Measurements from ENCODE around the gene DESI1.
"Not testable (repeated sequence)": the region's sequence is repeated elsewhere in the genome, so short reads cannot be mapped to it uniquely, and the experiment has no call there.

DESI1 gene

DNA sequence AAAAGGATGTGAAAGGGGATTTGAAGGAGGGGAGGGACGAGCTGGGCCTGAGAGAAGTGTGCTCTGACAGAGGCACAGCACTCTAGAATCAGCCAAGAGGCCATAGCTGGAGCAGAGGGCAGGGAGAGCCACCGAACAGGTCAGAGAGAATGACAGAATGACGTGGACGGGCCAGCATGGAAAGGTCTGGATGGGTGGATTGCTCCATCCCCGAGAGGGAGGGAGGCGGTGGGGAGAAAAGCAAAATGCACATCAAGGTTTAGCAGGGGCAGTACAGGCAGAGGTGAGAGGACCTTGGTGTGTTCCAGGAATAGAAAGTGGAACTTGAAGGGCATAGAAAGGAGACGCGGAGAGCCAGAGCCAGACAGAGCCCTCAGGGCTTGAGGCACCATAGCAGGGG is 38.1 kb downstream of the DESI1 start:
- no peak for DNase-seq

DNA sequence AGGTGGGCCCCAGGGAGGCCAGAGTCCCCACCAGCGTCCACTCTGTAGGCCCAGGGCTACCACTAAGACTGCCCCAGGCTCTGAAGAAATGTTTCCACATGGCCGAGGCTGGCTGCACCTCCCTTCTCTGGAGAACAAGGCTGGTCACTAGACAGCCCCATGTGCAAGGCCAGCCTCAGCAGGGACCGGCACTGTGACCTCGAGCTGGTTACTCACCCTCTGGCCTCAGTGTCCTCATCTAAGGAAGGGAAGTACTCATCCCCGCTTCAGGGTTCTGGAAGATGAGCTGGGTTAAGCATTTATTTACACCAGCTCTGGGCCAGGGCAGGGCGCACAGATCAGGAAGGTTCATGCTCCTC is 40.9 kb downstream of the DESI1 start:
- DNase-seq, result no peak

DNA sequence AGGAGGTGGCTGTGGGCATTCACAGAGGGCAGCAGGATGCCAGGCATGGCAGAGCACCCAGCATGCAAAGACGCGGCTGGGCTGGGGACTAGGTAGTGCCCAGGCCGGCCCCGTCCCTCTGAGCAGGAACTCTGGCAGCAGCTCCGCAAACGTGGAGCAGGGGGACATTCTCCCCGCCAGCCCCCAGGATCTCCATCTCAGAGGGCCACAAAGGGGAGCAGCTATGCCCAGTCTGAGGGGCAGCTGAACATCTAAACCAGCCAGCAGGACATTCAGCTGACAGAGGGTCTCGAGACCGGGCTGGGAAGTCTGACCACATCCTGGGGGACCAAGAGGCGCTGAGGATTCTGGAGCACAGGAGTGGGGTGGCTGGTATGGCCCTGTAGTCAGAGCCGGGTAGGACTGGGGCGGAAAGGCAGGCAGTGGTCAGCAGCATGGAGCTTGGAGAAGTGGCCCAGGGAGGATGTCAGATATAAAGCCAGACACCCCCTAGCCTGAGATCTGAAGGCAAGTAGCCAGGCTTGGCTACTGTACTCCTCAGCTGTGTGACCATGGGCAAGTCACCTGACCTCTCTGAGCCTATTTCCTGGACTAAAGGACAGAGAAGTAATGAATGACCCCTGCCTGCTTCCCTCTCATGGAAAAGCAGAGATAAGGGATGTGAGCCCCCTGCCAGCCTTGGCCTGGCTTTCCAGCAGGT is 41.4 kb downstream of the DESI1 start:
- DNase-seq, result no peak

DNA sequence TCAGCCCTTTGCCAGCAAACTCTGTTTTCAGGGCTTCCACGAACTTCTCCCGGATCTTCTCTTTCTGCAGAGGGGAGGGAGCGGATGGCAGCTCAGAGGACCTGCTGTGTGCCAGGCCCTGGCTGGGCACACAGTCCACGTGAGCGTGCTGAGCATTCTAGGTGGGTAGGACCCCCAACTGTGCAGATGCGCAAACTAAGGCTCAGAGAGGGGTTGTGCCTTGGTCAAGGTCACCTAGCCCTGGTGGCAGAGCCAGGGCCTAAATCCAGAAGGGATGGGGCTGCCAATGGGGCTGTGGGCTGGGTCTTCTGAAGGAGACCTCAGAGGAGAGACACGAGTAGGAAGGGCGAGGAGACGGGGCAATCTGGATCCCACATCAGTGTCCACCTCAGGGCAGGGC is 42.0 kb downstream of the DESI1 start:
- no peak for DNase-seq

DNA sequence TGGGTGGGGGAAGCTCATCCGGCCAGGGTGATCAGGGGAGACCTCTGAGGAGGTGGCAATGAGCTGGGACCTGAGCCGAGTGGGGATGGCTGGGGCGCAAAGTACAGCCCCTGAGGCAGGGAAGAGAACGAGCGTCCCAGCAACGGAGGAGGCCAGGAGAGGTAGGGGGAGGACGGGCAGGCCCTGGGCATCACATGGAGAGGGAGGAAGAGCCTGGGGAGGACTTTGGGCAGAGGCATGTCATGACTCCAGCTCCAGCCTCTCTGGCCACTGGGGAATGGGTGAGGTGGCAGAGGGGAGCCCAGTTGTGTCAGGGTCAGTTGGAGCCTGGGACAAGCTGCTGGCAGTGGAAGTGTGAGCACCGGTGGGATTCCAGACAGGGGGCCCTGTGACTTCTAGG is 42.7 kb downstream of the DESI1 start:
- no peak for DNase-seq

DNA sequence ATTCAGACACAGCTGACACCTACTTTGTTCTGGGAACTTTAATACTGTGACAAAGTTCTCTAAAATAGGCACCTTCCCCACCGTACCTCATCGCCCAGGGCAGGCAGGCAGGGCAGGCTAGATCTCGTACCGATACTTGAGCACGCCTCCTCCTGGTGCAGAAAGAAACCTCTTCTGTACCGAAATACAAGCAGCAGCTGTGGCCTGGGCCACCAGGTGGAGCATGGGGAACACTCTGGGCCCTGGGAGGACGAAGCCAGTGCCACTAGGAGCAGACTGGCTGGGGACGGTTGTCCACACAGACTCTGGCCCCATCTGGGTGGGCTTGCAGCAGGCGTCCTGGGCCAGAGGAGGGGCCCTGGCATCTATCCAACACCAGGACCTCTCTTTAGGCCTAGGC is 44.0 kb downstream of the DESI1 start:
- no peak for DNase-seq

DNA sequence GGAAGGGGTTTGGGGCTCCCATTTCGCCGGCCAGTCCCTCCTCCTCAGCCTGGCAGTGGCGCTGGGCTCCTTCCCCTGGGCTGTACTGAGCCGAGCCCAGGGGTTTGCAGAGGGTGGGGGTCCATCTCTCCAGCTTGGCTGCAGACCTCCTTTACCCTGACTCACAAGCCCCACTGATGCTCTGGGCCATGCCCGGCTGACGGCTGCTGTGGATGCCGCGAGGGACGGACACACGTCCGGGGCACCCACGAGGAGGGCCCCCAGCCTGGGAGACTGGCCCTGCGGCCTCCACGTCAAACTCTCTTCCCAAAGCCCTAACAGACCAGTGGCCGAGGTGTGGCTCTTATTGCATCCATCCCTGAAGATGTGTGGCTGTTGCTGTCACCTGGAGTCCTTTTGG is 45.3 kb downstream of the DESI1 start:
- DNase-seq, result no peak

DNA sequence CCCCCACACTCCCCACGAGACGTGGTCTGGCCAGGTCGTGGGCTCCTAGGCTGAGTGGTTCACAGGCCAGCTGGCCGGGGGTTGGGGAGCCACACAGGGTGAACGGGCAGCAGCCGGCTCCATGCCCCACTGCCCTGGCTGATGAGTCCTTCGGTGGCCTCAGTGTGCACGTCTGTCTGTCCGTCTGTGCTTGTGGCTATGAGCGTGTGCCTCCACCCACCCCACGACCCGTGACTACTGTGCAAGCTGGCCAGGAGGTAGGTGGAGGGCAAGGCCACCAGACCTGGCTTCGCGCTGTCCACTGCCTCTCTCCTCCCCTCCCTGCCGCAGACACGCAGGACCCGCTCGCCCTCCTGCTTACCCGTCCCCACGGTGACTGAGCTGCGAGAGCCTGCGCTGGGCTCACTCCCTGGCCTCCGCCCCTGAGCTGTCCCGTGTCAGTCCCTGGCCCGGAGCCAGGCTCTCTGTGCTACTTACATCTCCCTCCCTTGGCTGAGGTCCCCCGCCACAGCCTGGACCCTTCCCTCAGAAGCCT is 45.9 kb downstream of the DESI1 start:
- DNase-seq, result no peak

DNA sequence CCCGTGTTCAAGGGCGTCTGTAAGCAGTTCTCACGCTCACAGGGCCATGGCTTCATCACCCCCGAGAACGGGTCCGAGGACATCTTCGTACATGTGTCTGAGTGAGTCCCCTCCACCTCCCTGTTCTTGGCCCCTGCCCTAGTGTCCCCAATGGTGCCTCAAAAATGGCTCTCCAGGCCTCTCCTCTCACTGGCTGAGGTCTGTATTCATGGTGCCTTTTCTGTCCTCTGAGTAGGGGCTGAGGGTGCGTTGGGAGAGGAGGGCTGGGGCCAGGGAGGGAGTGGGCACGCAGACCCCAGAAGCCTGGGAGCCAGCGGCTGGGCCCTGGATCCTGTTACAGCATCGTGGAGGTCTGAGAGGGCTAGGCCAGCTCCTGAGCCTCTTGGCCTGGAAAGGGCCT is 47.2 kb downstream of the DESI1 start:
- no peak for DNase-seq

DNA sequence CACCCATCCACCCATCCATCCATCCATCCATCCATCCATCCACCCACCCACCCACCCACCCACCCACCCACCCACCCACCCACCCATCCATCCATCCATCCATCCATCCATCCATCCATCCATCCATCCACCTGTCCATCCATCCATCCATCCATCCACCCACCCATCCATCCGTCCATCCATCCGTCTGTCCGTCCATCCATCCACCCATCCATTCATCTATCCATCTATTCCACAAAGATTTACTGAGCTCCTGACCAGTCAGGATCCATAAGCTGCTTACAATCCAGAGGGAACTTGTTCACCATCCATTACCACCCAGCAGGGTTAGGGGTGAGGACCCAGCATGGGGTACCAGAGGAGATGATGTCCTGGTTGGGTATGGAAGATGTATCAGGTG is 48.5 kb downstream of the DESI1 start:
- DNase-seq, result not testable (repeated sequence)

DNA sequence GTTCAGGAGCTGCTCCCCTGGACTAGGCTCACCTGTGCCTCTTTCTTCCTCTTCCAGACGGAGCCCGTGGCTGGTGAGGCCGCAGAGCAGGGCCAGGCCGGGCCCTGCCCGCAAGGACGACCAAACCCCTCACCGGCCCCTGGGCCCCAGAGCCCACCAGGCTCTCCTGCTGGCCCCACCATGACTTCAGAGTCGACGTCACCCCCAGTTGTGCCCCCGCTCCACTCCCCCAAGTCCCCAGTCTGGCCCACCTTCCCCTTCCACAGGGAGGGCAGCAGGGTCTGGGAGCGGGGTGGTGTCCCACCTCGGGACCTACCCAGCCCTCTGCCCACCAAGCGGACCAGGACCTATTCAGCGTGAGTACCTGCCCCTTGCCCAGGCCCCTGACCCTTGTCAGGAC is 49.1 kb downstream of the DESI1 start:
- no peak for DNase-seq

DNA sequence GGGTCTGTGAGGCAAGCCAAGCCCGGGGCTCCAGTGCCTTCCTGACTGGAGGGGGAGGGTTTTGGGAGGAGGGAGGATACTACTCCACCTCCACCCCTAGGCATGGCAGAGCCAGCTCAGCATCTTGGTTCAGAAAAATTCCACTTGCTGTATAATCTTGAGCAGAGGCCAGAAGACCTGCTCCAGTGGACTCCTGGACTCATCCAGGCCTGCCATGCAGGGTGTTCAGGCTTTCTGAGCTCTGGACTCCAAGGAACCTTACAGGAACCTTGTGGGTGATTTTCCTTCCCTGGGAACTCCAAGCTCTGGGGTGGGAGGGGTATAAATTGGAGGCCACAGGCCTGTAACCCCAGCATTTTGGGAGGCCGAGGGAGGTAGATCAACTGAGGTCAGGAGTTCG is 50.6 kb downstream of the DESI1 start:
- DNase-seq, result no peak

DNA sequence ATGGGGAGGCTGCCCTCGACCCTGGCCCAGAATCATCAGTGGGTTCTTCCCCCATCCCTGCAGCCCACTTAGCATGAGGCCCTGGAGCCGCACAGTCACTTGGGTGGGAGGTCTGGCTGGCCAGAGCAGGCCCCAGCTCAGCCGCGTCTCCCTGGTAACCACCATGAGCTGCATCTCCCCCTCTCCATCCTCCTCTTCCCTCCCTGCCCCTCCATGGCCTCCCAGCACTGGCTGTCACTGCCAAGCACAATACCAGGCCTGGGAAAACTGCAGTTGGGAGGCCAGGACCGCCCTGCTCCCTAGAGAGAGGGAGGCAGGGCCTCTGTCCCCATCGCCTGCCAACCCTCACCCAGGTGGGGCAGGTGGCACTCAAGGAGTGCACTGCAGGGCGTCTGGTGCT is 52.0 kb downstream of the DESI1 start:
- DNase-seq, result no peak

DNA sequence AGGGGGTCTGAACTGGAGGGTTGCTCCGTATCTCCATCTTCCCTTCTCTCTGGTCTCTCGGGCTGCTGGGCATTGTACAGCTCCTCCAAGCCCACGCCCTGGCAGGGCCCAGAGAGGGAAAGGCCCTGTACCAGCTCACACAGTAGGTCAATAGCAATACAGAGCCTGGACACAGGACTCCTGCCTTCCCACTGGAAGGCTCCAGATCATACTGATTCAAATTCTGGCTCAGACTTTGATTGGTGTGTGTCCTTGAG is 53.4 kb downstream of the DESI1 start:
- DNase-seq, result no peak

DNA sequence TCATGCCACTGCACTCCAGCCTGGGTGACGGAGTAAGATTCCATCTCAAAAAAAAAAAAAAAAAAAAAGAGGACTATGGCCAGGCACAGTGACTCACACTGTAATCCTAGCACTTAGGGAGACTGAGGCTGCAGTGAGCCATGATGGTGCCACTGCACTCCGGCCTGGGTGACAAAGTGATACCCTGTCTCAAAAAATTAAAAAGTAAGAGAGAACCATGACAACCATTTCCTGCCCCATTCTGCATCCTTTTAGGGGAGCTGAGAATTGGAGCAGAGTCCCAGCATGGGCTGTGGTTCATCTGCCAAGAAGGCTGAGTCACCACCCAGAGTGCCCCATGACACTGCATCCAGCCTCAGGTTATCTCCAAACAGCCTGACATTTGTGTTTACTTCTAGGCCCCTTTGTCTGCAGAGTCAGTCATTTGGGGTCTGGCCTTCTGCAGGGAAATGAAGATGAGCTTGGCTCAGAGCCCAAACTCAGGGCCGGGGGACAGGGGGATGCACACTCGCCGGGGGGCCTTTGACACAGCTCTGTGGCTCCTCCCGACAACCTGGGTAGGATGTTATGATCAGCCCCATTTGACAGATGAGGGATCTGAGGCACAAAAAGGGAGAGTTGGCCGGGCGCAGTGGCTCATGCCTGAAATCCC is 55.3 kb downstream of the DESI1 start:
- DNase-seq, result no peak

DNA sequence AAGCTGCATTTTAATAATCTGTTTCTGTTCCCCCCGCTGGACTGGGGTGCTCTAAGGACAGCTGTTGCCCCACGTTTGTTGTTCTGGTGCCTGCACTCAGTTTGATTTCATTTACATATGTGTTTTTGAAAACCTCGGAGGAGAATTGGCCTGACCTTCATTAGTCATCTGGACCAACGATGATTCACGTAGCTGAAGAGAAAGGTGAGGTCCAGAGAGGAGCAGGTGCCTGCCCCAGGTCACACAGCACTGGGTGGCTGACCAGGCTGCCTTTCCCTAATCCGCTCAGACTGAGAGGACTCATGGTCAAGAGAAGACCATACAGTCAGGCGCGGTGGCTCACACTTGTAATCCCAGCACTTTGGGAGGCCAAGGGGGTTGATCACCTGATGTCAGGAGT is 56.3 kb downstream of the DESI1 start:
- no peak for DNase-seq

DNA sequence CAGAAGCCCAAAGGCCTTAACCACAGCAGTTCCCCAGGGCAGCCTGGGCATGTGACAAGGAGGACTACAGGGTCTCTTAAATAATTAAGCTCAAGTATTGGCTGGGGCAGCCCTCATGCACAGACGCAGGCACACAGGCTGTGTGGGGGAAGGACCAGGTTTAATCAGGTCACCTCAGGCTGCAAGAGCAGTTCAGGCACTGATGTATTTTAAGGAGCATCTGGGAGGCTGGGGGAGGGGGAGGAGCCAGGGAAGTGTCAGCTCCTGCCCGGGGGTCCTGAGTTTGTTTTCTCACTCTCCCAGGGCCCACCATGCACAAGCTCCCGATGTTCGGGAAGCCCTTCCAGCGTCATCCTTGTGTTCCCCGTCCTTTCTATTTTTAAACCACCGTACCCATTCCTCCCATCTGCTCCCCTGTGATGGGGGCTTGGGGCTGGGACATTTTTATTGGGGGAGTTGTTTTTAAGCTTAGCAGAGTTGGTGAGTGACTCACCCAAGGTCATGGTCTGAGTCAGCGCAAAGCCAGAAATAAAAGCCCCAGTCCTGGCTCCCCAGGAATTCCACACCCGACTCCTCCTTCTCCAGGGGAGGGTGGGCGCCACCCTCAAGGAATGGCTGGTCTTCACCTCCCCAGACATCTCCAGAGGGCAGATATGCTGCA is 57.7 kb downstream of the DESI1 start:
- no peak for DNase-seq

DNA sequence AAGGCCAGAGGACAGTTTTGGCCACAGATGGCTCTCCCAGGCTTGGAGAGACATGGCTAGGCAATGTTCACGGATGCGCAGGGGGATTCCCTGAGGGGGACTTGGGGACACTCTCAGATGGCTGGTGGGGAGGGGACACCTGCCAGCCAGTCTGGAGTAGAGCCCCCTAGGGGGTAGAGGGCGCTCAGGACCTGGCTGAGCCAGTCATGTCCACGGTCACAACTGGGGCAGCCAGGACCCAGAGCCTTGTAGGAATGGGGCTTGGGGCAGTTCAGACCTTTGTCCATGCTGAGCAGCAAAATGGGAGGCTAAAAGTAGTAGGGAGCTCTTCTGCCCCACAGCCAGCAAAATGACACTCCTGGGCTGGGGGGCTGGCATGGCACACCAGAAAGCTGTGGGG is 58.4 kb downstream of the DESI1 start:
- DNase-seq, result no peak

DNA sequence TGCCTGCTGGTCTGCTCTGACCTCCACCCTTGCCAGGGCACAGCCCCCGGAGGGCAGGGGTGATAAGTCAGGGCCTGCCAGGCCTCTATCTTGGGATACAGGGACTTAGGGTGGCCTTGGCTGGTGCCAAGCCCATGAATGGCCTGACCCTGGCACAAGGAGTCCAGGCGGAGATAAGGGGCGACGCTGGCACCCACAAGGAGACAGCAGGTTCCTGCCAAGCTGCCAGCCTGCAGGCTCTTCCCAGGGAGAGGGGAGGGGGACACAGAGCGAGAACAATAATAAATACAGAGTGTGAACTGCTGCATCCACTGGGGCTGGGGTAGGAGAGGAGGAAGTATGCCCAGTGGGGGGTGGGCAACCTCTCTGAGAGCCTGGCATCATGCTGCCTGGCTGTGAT is 59.1 kb downstream of the DESI1 start:
- DNase-seq, result no peak

DNA sequence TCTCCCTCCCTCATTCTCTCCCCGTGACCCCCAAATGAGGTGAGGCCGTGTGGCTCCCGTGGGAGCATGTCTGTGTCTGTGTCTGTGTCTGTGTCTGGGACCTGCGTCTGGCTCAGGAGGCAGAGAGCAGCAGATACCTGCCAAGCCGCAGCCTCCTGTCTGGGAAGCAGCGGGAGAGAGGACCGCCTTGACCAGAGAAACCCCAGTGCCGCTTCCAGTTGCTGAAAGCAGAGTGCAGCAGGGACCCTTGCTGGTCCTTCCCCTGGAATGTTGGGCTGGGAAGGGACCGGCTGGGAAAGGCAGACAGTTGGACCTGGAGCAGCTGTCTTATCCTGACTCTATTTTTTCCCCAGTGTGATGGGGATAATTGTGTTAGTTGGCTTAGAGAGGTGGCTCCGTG is 59.5 kb downstream of the DESI1 start:
- DNase-seq, result no peak

DNA sequence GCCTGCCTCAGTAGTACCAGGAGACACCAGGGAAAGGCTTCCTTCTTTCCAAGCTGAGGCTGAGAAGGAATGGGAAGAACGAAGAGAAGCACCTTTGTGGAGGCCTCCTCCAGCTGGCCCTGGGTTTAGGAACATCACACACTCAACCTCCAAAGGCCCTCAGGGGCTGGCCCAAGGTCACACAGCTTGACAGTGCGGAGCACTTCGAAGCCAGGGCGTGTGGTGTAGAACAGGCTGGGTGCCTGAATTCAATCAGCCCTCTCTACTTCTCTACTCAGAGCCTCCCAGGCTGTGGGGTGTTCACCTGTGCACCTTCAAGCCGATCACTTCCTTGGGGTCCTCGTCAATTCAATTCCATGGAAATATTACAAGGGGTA is 60.8 kb downstream of the DESI1 start:
- no peak for DNase-seq

DNA sequence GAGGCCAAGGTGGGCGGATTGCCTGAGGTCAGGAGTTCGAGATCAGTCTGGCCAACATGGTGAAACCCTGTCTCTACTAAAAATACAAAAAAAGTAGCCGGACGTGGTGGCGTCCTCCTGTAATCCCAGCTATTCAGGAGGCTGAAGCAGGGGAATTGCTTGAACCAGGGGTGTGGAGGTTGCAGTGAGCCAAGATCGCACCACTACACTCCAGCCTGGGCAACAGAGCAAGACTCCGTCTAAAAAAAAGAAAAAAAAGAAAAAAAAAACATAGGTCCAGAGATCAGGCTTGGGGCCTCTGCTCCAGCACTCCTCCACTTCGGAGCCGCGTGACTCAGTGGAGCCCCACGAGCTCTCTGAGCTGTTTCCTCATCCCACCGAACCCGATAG is 62.6 kb downstream of the DESI1 start:
- not testable (repeated sequence) for DNase-seq

DNA sequence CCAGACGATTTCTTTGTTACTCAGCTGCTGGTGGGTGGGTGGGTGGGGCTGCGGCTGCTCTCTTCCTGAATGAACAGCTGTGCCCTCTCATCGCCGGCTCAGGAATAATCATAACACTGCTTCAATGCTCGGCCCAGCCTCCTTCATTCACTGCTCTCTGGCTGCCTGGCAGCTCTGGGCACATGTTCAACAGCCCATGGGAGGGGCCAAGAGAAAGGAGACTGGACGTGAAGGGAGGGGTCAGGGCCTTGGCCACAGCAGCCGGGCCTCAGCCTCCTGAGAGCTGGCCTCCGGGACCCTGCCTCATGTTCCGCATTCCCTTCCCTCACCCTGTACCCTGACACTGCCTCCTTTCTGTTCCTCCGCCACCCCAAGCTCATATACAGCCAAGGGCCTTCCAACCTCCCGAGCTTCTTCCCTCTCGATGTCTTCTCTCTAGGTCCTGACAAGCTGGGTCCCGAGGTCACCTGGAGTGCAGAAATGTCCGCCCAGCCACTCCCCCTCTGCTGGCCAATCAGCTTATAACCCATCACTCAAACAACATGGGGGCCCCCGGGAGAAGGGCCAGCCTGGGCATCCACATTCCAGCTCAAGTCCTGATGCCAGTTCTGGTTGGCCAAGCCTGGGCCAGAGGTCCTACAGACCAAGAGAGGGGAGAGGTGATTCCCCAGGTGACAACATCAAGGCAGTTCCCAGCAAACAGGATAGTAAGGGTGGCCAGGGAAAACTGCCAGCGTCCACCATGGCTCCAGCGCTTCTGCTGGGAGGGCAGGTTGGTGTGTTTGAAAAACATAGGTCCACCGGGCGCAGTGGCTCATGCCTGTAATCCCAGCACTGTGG is 63.2 kb downstream of the DESI1 start:
- DNase-seq, result peak; percentile 87

DNA sequence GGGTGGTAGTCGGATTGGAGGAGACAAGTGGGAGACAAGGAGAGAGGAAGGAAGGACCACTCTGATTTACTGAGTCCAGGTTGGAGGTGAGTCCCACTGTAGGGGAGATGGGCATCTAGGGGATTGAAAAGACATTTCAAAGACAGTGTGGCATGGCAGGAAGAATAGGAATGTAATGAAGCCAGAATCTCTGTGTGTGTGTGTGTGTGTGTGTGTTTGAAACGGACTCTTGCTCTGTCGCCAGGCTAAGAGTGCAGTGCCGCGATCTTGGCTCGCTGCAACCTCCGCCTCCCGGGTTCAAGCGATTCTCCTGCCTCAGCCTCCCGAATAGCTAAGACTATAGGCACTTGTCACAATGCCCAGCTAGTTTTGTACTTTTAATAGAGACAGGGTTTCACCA is 64.3 kb downstream of the DESI1 start:
- DNase-seq, result no peak

Measured in NCI-H524 treated with DMSO at 0.1 percent for 48 hours (cell line).